OCI-LY3 (cell line): ENCODE results near the gene WDR75.

Source experiments
- H2AFZ ChIP-seq: fragments of 200-600, 300-600 bp; shearing (Covaris generic); 2 replicates; pipeline ENCODE4 v1.6.0; 2014; ENCODE audit warnings: antibody characterized with exemption, low read depth, low read length
- H3K27ac ChIP-seq: fragments of 200-600, 300-600 bp; sonication (generic); 2 replicates; pipeline ENCODE4 v1.5.1; 2014; ENCODE audit warnings: mild to moderate bottlenecking, low read length, moderate library complexity, mixed read lengths
- H3K27me3 ChIP-seq: fragments of 200-600, 300-600 bp; sonication (generic); 2 replicates; pipeline ENCODE4 v1.6.1; 2014; ENCODE audit warnings: low read depth, low read length, mixed read lengths
- H3K36me3 ChIP-seq: fragments of 200-600, 300-600 bp; sonication (generic); replicated peaks from 2 replicates; pipeline ENCODE3; 2014; ENCODE audit warnings: low read depth, low read length, mixed read lengths
- H3K4me1 ChIP-seq: fragments of 300-600, 200-600 bp; sonication (generic); 2 replicates; pipeline ENCODE4 v1.6.1; 2014; ENCODE audit warnings: low read length, mixed read lengths
- H3K4me2 ChIP-seq: fragments of 200-600, 300-600 bp; sonication (generic); 2 replicates; pipeline ENCODE4 v1.6.1; 2014; ENCODE audit warnings: low read length, mixed read lengths
- H3K4me3 ChIP-seq: fragments of 300-600, 200-600 bp; sonication (generic); 2 replicates; pipeline ENCODE4 v1.5.1; 2014; ENCODE audit warnings: antibody characterized with exemption, mild to moderate bottlenecking, low read length, moderate library complexity
- H3K79me2 ChIP-seq: fragments of 300-600, 200-600 bp; shearing (Covaris generic); 2 replicates; pipeline ENCODE4 v1.6.1; 2014; ENCODE audit warnings: mild to moderate bottlenecking, low read length, mixed read lengths
- H3K9ac ChIP-seq: fragments of 300-600, 200-600 bp; shearing (Covaris generic); 2 replicates; pipeline ENCODE4 v1.6.0; 2014; ENCODE audit warnings: mild to moderate bottlenecking, low read length, moderate library complexity
- H3K9me3 ChIP-seq: fragments of 200-600, 300-600 bp; shearing (Covaris generic); 2 replicates; pipeline ENCODE4 v1.6.1; 2014; ENCODE audit warnings: low read length, mixed read lengths; ENCODE audit not compliant: insufficient read depth
- H4K20me1 ChIP-seq: fragments of 200-600, 300-600 bp; sonication (generic); 2 replicates; pipeline ENCODE4 v1.6.1; 2016; ENCODE audit warnings: low read length, mixed read lengths; ENCODE audit not compliant: insufficient read depth
- CTCF ChIP-seq: fragments of 200-600, 300-600 bp; sonication (generic); IDR thresholded peaks from 2 replicates; pipeline ENCODE4 v1.5.1; 2014; ENCODE audit warnings: antibody characterized with exemption, low read length, low read depth
- EZH2phosphoT487 ChIP-seq: fragments of 200-600 bp; shearing (Covaris generic); IDR thresholded peaks from 2 replicates; pipeline ENCODE4 v1.6.1; 2018; ENCODE audit warnings: antibody characterized with exemption, mixed run types, low read depth

The WDR75 gene

GRCh38 chr2:189500456-189501160, 59.3 kb downstream of the WDR75 start:
- Histone ChIP-seq H3K9me3 (no peaks in the 10 kb centered on the region), H3K9ac (no peak overlapping the region), H3K27ac (no peak overlapping the region), H3K27me3 (no peaks in the 10 kb centered on the region), H3K4me2 (no peak overlapping the region), H2AFZ (no peak overlapping the region), H3K36me3 (no peaks in the 10 kb centered on the region), H3K79me2 (no peaks in the 10 kb centered on the region), H4K20me1 (no peaks in the 10 kb centered on the region), H3K4me1 (no peaks in the 10 kb centered on the region), H3K4me3 (no peak overlapping the region)
- TF ChIP-seq CTCF (no peak), EZH2phosphoT487 (no peak)

DNA sequence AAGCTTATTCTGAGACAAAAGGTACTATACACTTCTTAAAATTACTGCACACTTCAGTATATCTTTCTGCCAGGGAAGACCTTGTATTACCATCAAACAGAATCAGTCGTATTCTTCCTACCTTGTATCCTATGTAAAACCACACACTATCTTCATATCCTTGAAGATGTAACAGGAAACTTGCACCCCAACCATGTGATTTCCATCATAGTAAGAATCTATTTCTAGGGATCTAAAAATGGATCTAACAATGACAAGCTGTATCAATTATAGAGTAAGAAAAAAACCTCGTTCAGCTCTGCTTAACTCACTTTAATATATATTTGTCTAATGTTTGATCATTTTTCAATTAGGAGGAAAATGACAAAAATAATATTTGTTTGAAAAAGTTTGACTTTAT, 60.2 kb downstream of the WDR75 start:
- Histone ChIP-seq H3K4me1 (no peaks in the 10 kb centered on the region), H3K4me3 (no peak overlapping the region), H3K4me2 (no peak overlapping the region), H4K20me1 (no peaks in the 10 kb centered on the region), H3K9me3 (no peaks in the 10 kb centered on the region), H3K27me3 (no peaks in the 10 kb centered on the region), H2AFZ (no peak overlapping the region), H3K36me3 (no peaks in the 10 kb centered on the region), H3K79me2 (no peaks in the 10 kb centered on the region), H3K9ac (no peak overlapping the region), H3K27ac (no peak overlapping the region)
- no peak for TF ChIP-seq EZH2phosphoT487
- TF ChIP-seq CTCF: no peak

DNA sequence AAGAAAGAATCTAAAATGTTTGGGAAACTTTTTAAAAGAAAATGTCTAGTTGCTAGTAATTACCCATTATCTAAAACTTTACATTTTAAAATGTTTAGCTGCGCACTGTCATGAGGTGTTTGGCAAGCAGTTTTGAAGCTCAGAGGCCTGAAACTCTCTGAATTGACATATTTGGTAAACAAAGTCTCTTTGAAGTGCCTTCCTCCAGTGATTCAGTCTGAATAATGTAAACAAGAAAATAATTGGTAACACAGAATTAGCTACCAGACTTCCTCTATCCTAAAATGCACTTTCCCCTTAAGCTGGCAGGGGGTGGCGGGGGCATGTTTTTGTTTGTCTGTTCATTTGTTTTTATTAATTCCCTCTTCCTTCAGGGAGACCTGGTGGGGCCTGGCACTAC, 61.4 kb downstream of the WDR75 start:
- H3K27ac ChIP-seq: no peak overlapping the region
- no peak overlapping the region for H3K4me3 ChIP-seq
- no peak overlapping the region for H2AFZ ChIP-seq
- no peaks in the 10 kb centered on the region for H4K20me1 ChIP-seq
- no peaks in the 10 kb centered on the region for H3K4me1 ChIP-seq
- no peaks in the 10 kb centered on the region for H3K36me3 ChIP-seq
- no peaks in the 10 kb centered on the region for H3K79me2 ChIP-seq
- TF ChIP-seq EZH2phosphoT487 (no peak), CTCF (no peak)
- H3K27me3 ChIP-seq: no peaks in the 10 kb centered on the region
- H3K9ac ChIP-seq: no peak overlapping the region
- no peak overlapping the region for H3K4me2 ChIP-seq
- no peaks in the 10 kb centered on the region for H3K9me3 ChIP-seq

DNA sequence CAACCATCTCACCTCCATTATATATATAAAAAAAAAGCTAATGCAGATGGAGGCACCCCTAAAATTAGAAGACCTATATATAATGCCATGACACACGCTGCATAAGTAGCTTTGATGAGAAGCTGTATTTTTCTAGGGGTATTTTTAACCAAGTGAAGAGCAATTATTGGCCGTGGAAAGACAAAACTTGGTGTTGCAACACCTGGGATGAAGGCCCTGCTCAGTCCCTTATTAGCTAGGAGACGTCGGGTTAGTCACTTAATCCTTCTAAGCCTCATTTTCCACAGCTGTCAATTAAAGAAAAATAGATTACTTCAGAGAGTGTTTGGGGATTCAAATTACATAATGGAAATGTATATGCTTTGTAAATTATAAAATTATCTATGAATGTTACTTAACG, 63.0 kb downstream of the WDR75 start:
- no peak overlapping the region for H3K4me3 ChIP-seq
- no peaks in the 10 kb centered on the region for H3K36me3 ChIP-seq
- TF ChIP-seq CTCF: no peak
- no peak for TF ChIP-seq EZH2phosphoT487
- H2AFZ ChIP-seq: no peak overlapping the region
- H4K20me1 ChIP-seq: no peaks in the 10 kb centered on the region
- no peak overlapping the region for H3K9ac ChIP-seq
- H3K27ac ChIP-seq: no peak overlapping the region
- no peak overlapping the region for H3K4me2 ChIP-seq
- no peaks in the 10 kb centered on the region for H3K9me3 ChIP-seq
- no peaks in the 10 kb centered on the region for H3K79me2 ChIP-seq
- no peaks in the 10 kb centered on the region for H3K27me3 ChIP-seq
- no peaks in the 10 kb centered on the region for H3K4me1 ChIP-seq
